ENCODE results near the gene MAML2. TPM values are rescaled to one million over a fixed set of nuclear protein-coding genes. Genes with fewer than 3 reads are reported as not detected.

Gene MAML2
- polyA plus RNA-seq, 1 of the 3 experiments (the other 2 are of a cell fraction): 20.1 TPM

GRCh38 chr11:96223083-96223482 is 119.9 kb downstream of the MAML2 start:
- Histone ChIP-seq H3K27me3 (ENCODE audit: insufficient read depth) (no peaks in the 10 kb centered on the region), H4K20me1 (ENCODE audit: insufficient read depth) (no peaks in the 10 kb centered on the region), H3K4me1 (ENCODE audit: control insufficient read depth in 1 of 2, insufficient read depth in 2 of 2, low read depth in 1 of 2, low read length in 1 of 2) (peaks cover 10 to 49% of the 10 kb centered on the region in 2 experiments; a peak in 3 of 4 replicates), H3K36me3 (replicated peaks in 1 of 2; ENCODE audit: control insufficient read depth in 1 of 2, insufficient read depth in 2 of 2, low read length in 1 of 2) (peaks cover 0 to 6% of the 10 kb centered on the region in 2 experiments), H3K27ac (ENCODE audit: low read depth in 2 of 2, low read length in 1 of 2) (no peak overlapping the region), H3K4me3 (ENCODE audit: low read depth in 2 of 2, low read length in 1 of 2) (no peak overlapping the region), H3K9me3 (no peaks in the 10 kb centered on the region), H3K9ac (no peak overlapping the region), H3K79me2 (ENCODE audit: insufficient read depth) (peaks cover 96% of the 10 kb centered on the region), H3K9me2 (no peaks in the 10 kb centered on the region), H2AFZ (ENCODE audit: low read depth) (no peak overlapping the region), H3F3A (replicated peaks; ENCODE audit: insufficient read depth) (peaks cover 11% of the 10 kb centered on the region), H3K4me2 (no peak overlapping the region)
- POLR2A ChIA-PET: no interaction called here
- CTCF ChIA-PET: interaction anchor here (0.7 kb wide), 2 partner anchors 10 to 160 kb away, joined by 3 read pairs; no protein-coding TSS in a partner anchor
- no peak for DNase-seq
- no peak for TF ChIP-seq CTCF (IDR thresholded peaks at IDR 0.05)
- TF ChIP-seq MXI1 (IDR thresholded peaks at IDR 0.05; ENCODE audit: low read depth, low read length): no peak
- TF ChIP-seq SMC3 (IDR thresholded peaks at IDR 0.05; ENCODE audit: low read depth, low read length): no peak
- TF ChIP-seq REST (IDR thresholded peaks at IDR 0.05; ENCODE audit: low read depth, low read length): no peak
- no peak for TF ChIP-seq RXRA (IDR thresholded peaks at IDR 0.05; ENCODE audit: borderline replicate concordance, low read depth)
- TF ChIP-seq ZBTB33 (IDR thresholded peaks at IDR 0.05; ENCODE audit: borderline replicate concordance, low read depth): no peak
- no peak for TF ChIP-seq TCF12 (IDR thresholded peaks at IDR 0.05)
- TF ChIP-seq CHD2 (IDR thresholded peaks at IDR 0.05; ENCODE audit: low read length, partially characterized antibody): no peak
- TF ChIP-seq RAD21 (IDR thresholded peaks at IDR 0.05; ENCODE audit: low read length): no peak
- no peak for TF ChIP-seq RCOR1 (IDR thresholded peaks at IDR 0.05; ENCODE audit: low read length)
- TF ChIP-seq JUND (IDR thresholded peaks at IDR 0.05): no peak
- no peak for TF ChIP-seq YY1 (IDR thresholded peaks at IDR 0.05; ENCODE audit: low read depth)
- TF ChIP-seq, protein P1, sequence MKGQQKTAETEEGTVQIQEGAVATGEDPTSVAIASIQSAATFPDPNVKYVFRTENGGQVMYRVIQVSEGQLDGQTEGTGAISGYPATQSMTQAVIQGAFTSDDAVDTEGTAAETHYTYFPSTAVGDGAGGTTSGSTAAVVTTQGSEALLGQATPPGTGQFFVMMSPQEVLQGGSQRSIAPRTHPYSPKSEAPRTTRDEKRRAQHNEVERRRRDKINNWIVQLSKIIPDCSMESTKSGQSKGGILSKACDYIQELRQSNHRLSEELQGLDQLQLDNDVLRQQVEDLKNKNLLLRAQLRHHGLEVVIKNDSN (IDR thresholded peaks at IDR 0.05; ENCODE audit: borderline replicate concordance, low read depth): no peak
- no peak for TF ChIP-seq GABPA (IDR thresholded peaks at IDR 0.05; ENCODE audit: low read depth)
- TF ChIP-seq RFX5 (IDR thresholded peaks at IDR 0.05; ENCODE audit: low read length): no peak
- no peak for TF ChIP-seq EP300 (IDR thresholded peaks at IDR 0.05; ENCODE audit: borderline replicate concordance in 1 of 2, low read depth in 1 of 2, low read length in 1 of 2)
- no peak for TF ChIP-seq ELF1 (IDR thresholded peaks at IDR 0.05)
- 100% methylated on average over 1 of the region's 1 CpG for WGBS (ENCODE audit: low lambda C conversion rate)

Data from SK-N-SH (cell line).